MM.1S (cell line): ENCODE measurements around the gene LPAR6.

Experiments
- DNase-seq: peaks from one replicate; pipeline ENCODE4 v3.0.0-alpha.2; 2015
- H2AFZ ChIP-seq: fragments of 300-600 bp; sonication (generic); 2 replicates; pipeline ENCODE4 v1.6.0; 2016; ENCODE audit warnings: antibody characterized with exemption, low read length
- H3F3A ChIP-seq: fragments of 300-600 bp; sonication (generic); 2 replicates; pipeline ENCODE4 v1.6.1; 2016; ENCODE audit warnings: mild to moderate bottlenecking, antibody characterized with exemption, low read length, moderate library complexity, mixed read lengths; ENCODE audit not compliant: insufficient read depth
- H3K27ac ChIP-seq: fragments of 300-600 bp; sonication (generic); 2 replicates; pipeline ENCODE4 v1.5.1; 2016; ENCODE audit warnings: mild to moderate bottlenecking, low read length
- H3K27me3 ChIP-seq: fragments of 300-600 bp; sonication (generic); replicated peaks from 2 replicates; pipeline ENCODE4 v1.6.0; 2016; ENCODE audit warnings: low read length; ENCODE audit not compliant: insufficient read depth
- H3K36me3 ChIP-seq: fragments of 300-600 bp; sonication (generic); replicated peaks from 2 replicates; pipeline ENCODE4 v1.6.1; 2016; ENCODE audit warnings: mild to moderate bottlenecking, low read length, mixed read lengths; ENCODE audit not compliant: insufficient read depth
- H3K4me1 ChIP-seq: fragments of 300-600 bp; sonication (generic); 2 replicates; pipeline ENCODE4 v1.6.1; 2016; ENCODE audit warnings: low read length, mixed read lengths
- H3K4me2 ChIP-seq: fragments of 300-600 bp; sonication (generic); 2 replicates; pipeline ENCODE4 v1.6.0; 2016; ENCODE audit warnings: low read depth, low read length
- H3K4me3 ChIP-seq: fragments of 300-600 bp; sonication (generic); 2 replicates; pipeline ENCODE4 v1.5.1; 2016; ENCODE audit warnings: low read length, mixed read lengths
- H3K79me2 ChIP-seq: fragments of 300-600 bp; sonication (generic); 2 replicates; pipeline ENCODE4 v1.6.1; 2016; ENCODE audit warnings: mixed run types, low read length, mixed read lengths
- H3K9ac ChIP-seq: fragments of 300-600 bp; sonication (generic); 2 replicates; pipeline ENCODE4 v1.6.1; 2016; ENCODE audit warnings: low read length, mixed read lengths
- H3K9me2 ChIP-seq: fragments of 300-600 bp; sonication (generic); replicated peaks from 2 replicates; pipeline ENCODE4 v1.6.1; 2016; ENCODE audit warnings: mild to moderate bottlenecking, low read length, mixed read lengths; ENCODE audit not compliant: insufficient read depth
- H3K9me3 ChIP-seq: fragments of 300-600 bp; sonication (generic); replicated peaks from 2 replicates; pipeline ENCODE4 v1.6.1; 2016; ENCODE audit warnings: mild to moderate bottlenecking, low read length, mixed read lengths; ENCODE audit not compliant: insufficient read depth
- H4K20me1 ChIP-seq: fragments of 300-600 bp; sonication (generic); 2 replicates; pipeline ENCODE4 v1.6.1; 2016; ENCODE audit warnings: mild to moderate bottlenecking, low read length, moderate library complexity, mixed read lengths; ENCODE audit not compliant: insufficient read depth
- CTCF ChIP-seq: fragments of 300-600 bp; sonication (generic); IDR thresholded peaks from 2 replicates; pipeline ENCODE4 v1.5.1; 2016; ENCODE audit warnings: antibody characterized with exemption, low read length, mixed read lengths
- EZH2 ChIP-seq: fragments of 300-600 bp; sonication (generic); optimal IDR thresholded peaks from 2 replicates; pipeline ENCODE3; 2017; ENCODE audit warnings: low read depth, mild to moderate bottlenecking, antibody characterized with exemption, low read length, mixed read lengths
- EZH2phosphoT487 ChIP-seq: fragments of 300-600 bp; sonication (generic); IDR thresholded peaks from 2 replicates; pipeline ENCODE4 v1.6.1; 2018; ENCODE audit warnings: antibody characterized with exemption, low read length

The LPAR6 gene

GRCh38 chr13:48403913-48404312, 9.0 kb downstream of the LPAR6 start:
- H3K4me3 ChIP-seq = no peak overlapping the region
- no peak overlapping the region for H3K4me2 ChIP-seq
- no peak overlapping the region for H2AFZ ChIP-seq
- H3K9me3 ChIP-seq = no peaks in the 10 kb centered on the region
- no peaks in the 10 kb centered on the region for H3K27me3 ChIP-seq
- no peaks in the 10 kb centered on the region for H3K9me2 ChIP-seq
- no peaks in the 10 kb centered on the region for H4K20me1 ChIP-seq
- H3K36me3 ChIP-seq = no peaks in the 10 kb centered on the region
- TF ChIP-seq EZH2 (no peak), EZH2phosphoT487 (no peak), CTCF (no peak)
- no peak overlapping the region for H3K27ac ChIP-seq
- H3K79me2 ChIP-seq = no peaks in the 10 kb centered on the region
- peaks cover 22% of the 10 kb centered on the region for H3K4me1 ChIP-seq
- no peaks in the 10 kb centered on the region for H3F3A ChIP-seq
- DNase-seq = no peak
- no peak overlapping the region for H3K9ac ChIP-seq

GRCh38 chr13:48403151-48403631, 9.7 kb downstream of the LPAR6 start:
- no peaks in the 10 kb centered on the region for H4K20me1 ChIP-seq
- TF ChIP-seq EZH2phosphoT487 (no peak), EZH2 (no peak), CTCF (no peak)
- no peaks in the 10 kb centered on the region for H3K27me3 ChIP-seq
- no peaks in the 10 kb centered on the region for H3K79me2 ChIP-seq
- H3K4me3 ChIP-seq = no peak overlapping the region
- H3K4me1 ChIP-seq = peaks cover 22% of the 10 kb centered on the region
- H2AFZ ChIP-seq = no peak overlapping the region
- no peaks in the 10 kb centered on the region for H3F3A ChIP-seq
- no peaks in the 10 kb centered on the region for H3K9me3 ChIP-seq
- no peak overlapping the region for H3K9ac ChIP-seq
- H3K4me2 ChIP-seq = no peak overlapping the region
- no peak for DNase-seq
- no peak overlapping the region for H3K27ac ChIP-seq
- H3K9me2 ChIP-seq = no peaks in the 10 kb centered on the region
- H3K36me3 ChIP-seq = no peaks in the 10 kb centered on the region

- H3F3A ChIP-seq = no peaks in the 10 kb centered on the region
- no peaks in the 10 kb centered on the region for H3K27me3 ChIP-seq
- H3K4me2 ChIP-seq = no peak overlapping the region
- H2AFZ ChIP-seq = no peak overlapping the region
- no peak for TF ChIP-seq EZH2
- TF ChIP-seq CTCF = no peak
- no peak for TF ChIP-seq EZH2phosphoT487
- no peak overlapping the region for H3K27ac ChIP-seq
- H3K9me3 ChIP-seq = no peaks in the 10 kb centered on the region
- no peaks in the 10 kb centered on the region for H3K9me2 ChIP-seq
- DNase-seq = no peak
- peaks cover 22% of the 10 kb centered on the region for H3K4me1 ChIP-seq
- H3K79me2 ChIP-seq = no peaks in the 10 kb centered on the region
- no peak overlapping the region for H3K9ac ChIP-seq
- H3K36me3 ChIP-seq = no peaks in the 10 kb centered on the region
- no peak overlapping the region for H3K4me3 ChIP-seq
- H4K20me1 ChIP-seq = no peaks in the 10 kb centered on the region
Observed at GRCh38 chr13:48402325-48402932, 10.5 kb downstream of the LPAR6 start.
